Iris pigment epithelial cell (primary cell): Measurements from ENCODE around the gene FCN2.
"Not testable (repeated sequence)": the region's sequence is repeated elsewhere in the genome, so short reads cannot be mapped to it uniquely, and the experiment has no call there.

Experiments
- DNase-seq: peaks from one replicate; pipeline ENCODE4 v3.0.0-alpha.2; 2011; ENCODE audit warnings: low read depth

Gene FCN2

DNA sequence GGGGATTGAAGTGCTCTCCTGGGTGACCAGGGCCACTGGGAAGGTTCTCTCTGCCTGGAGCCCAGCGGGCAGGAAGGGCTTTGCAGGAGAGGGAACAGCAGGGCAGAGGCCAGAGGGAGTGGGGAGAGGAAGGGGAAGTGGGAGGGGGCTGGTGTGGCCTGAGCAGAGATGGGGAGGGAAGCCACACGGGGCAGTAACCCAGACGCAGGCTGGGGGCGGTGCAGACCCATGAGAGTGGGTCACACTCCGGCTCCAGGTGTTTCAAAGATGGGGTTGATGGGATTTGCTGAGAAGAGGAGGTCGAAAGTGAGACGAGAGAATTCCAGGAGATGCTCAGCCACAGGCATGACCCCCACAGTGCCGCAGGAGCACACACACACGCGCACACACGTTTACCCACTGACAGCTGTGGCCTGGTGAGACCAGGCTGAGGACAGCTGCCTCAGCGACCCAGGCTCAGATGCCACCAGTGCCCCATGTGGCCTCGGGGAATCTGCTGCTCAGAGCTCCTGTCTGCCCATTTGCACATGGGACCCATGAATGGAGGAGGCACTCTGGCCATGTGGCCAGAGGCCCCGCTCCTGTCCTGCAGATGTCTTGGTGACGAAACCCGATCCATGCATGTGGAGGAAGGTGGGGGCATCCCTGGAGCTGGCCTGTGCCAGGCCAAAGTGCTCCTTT lies 32.7 kb upstream of the FCN2 start:
- DNase-seq: no peak

DNA sequence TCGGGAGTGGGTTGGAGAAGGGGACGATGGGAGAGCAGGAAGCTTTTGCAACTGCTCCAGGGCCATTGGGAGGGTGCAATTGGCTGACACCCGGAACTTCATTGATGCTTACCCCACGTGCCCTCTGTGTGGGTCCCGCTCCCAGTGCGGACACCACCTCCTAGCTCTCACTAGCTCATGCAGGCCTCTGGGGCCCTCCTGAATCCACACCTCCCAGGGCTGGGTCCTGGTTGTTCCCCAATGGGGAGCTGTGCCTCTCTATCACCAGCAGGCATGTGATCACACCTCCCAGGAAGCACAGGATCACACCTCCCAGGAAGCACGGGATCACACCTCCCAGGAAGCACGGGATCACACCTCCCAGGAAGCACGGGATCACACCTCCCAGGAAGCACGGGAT lies 32.1 kb upstream of the FCN2 start:
- no peak for DNase-seq

DNA sequence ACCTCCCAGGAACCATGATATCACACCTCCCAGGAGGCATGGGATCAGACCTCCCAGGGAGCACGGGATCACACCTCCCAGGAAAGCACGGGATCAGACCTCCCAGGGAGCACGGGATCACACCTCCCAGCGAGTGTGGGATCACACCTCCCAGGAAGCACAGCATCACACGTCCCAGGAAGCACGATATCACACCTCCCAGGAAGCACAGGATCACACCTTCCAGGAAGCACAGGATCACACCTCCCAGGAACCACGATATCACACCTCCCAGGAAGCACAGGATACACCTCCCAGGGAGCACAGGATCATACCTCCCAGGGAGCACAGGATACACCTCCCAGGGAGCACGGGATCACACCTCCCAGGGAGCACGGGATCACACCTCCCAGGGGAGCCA lies 30.0 kb upstream of the FCN2 start:
- no peak for DNase-seq

DNA sequence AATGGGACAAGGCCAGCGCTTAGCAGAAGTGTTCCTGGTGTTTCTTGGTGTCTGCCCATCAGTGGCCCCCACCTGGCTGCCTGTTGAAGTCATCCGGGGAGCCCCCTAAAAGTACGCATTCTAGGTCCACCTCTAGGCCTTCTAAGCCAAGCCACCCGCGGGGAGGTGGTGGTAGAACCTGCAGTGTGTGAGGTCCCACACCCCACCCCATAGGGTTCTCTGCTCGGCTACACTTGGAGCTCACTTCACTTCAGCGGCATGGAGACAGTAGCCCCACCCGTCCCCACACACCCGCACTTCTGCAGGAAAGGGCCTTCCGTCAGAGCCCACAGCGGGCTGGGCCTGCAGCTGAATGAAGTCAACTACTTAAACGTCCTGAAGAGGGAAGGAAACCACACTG lies 29.6 kb upstream of the FCN2 start:
- DNase-seq: no peak

DNA sequence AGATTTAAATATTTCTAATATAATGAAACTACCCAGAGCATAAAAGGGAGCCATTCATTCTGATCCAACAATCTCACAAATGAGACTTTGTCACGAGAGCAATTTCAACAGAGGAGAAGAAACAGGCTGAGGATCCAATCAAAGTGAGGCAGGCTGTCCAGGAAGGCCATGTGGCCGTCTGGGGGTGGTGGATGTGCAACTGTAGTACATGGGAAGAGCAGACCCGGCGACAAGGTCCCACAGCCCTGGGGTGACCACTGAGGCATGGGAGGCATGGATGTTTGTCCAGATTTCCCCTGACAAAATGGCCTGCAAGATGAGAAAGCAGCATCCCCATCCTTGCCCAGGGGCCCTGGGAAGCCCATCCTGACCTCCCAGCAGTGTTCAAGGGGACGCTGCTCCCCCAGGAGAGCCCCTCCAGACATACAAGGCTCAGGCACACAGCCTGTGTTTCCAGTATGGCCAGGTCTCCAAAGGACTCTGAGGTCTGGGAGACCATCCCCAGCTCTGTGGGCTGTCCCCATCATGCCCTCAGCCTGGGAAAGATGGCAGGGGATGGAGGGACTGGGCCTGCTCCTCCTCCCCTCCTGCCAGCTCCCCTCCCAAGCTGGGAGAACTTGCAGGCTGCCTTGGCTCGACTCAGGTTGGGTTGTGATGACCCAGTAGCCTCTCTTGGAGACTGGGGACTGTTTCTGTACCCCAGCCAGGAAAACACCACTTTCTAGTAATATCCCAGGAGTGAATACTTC lies 27.5 kb upstream of the FCN2 start:
- no peak for DNase-seq

DNA sequence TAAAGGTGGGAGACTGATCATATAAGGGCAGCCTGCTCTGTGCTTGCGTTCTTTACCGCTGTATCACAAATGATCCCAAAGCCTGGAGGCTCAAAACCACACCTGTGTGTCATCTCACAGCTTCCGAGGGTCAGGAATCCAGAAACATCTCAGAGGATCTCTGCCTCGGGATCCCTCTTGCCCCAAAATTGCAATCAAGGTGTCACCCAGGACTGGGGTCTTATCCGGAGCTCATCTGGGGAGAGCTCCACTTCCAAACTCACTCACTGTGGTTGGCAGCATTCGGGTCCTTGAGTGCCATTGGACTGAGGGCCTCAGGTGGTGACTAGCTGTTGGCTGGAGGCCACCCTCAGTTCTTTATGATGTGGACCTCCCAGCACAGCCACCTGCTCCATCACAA lies 26.7 kb upstream of the FCN2 start:
- no peak for DNase-seq

DNA sequence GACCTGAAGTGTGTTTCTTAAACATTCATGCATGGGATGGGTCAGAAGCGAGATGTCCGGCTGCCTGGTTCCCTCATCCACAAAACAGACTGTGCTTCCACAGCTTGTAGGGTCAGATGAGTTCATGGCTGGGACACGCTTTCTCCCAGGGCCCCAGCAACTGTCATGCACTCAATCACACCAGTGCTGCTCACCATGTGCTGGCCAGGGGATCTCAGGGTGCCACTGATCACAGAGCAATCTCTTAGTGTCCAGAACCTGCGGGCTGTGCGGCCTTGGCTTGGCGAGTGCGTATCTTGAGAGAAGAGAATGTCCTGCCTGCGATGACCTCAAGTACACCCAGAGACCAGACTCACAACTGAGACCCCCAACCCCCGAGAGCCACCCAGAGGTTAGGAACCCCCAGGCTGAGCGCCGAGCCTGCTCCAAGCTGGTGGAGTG lies 26.0 kb upstream of the FCN2 start:
- no peak for DNase-seq

DNA sequence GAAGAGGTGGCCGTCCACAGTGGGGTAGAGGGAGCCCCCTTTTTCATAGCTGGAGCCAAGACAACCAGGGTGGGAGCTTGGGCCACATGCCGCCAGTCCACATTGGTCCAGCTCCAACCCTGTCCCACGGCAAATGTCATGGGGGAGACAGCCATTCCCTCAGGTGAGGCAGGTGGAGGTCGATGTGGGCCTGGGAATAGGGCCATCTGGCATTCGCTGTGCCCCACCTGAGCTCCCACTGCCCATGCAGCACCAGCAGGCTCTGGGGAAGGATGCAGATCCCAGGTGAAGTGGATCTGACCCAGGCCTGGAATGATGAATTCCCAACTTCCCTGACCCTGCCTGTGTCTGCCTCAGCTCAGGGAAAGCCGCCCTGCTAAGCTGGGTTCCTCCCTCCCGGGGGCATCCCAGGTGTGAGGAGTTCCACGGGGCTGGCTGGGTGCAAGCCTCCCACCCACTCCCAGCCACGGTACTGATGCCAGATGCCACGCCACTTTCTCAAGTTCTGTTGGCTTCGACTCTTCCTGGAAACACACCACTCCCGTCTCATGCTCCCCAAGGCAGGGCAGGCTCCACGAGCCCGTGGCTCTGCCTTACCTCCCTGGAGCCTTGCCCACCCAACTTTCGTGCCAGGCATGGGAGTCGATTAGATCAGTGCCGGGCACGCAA lies 25.2 kb upstream of the FCN2 start:
- DNase-seq: no peak

DNA sequence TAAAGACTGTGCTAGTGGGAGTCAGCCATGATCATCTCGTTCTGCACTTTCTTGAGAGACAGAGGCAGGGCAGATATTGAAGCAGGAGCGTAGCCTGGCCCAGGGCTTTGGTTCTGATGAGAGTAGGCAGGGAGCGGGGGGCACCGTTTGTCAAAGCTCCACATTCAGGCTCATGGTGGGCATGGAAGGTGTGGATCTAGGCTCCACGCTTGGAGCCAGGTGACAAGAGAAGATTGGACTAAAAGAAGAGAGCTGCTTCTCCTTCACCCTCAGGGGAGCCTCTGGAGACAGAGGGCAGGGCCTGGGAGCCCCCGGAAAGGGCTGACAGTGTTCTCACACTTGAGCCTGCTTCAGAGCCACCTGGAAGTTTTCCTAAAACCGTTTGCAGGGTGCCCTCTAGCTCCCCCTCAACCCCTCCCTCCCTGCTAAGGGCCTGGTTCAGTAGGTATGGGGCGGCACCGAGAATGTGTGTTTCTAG lies 24.7 kb upstream of the FCN2 start:
- DNase-seq: no peak

DNA sequence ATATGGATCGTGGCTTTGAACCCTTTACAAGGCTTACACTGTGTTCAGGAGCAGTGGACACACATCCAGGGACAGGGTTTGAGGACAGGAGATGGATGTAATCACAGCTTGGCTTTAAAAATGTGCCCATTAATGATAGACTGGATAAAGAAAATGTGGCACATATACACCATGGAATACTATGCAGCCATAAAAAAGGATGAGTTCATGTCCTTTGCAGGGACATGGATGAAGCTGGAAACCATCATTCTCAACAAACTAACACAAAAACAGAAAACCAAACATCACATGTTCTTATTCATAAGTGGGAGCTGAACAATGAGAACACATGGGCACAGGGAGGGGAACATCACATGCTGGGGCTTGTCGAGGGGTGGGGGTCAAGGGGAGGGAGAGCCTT lies 23.2 kb upstream of the FCN2 start:
- DNase-seq: not testable (repeated sequence)

DNA sequence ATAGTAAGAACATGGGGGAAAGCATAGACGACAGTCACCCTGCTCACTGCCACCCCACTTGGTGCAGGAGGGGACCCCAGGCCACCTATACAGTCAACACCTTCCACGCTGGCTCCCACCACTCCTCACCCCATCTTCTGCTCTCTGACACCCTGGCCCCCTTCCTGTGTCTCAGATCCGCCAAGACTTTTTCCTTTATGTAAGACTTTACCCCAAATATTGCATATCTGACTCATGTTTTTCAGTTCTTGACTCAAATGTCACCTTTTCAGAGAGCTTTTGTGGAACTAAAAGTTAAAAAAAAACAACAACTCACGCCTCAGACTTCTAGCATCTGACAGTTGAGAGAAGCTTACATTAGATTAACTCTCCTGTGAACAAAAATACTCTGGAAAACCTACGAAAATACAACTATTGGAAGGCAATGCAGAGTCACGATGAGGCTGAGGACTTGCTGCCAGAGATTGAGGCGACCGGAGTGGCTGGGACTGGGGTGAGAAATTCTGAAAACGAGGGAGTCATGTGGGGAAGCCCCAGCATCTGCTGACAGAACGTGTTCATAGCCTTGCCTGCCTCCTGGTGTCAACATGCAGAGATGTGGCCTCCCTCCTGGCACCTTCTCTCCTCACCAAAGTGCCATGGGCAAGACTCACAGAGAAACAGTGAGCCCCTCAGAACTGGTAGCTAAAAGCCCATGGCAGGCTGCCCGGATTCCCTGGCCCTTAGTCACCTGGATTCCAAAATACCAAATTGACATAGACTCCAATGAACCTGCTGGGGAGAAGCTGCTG lies 22.4 kb upstream of the FCN2 start:
- DNase-seq: peak; percentile 36

DNA sequence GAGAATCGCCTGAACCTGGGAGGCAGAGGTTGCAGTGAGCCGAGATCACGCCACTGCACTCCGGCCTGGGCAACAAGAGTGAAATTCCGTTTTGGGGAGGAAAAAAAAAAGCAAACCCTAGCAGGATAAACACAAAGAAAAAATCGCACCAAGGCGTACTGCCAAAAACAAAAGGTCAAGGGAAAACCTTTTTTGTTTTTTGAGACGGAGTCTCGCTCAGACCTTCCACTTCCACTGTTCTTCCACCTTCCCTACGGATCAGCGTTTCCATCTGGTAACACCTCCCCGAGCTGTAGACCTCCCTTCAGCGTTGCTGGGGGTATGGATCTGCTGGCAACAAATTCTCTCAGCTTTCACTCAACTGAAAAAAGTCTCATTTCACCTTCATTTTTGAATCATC lies 20.1 kb upstream of the FCN2 start:
- no peak for DNase-seq

DNA sequence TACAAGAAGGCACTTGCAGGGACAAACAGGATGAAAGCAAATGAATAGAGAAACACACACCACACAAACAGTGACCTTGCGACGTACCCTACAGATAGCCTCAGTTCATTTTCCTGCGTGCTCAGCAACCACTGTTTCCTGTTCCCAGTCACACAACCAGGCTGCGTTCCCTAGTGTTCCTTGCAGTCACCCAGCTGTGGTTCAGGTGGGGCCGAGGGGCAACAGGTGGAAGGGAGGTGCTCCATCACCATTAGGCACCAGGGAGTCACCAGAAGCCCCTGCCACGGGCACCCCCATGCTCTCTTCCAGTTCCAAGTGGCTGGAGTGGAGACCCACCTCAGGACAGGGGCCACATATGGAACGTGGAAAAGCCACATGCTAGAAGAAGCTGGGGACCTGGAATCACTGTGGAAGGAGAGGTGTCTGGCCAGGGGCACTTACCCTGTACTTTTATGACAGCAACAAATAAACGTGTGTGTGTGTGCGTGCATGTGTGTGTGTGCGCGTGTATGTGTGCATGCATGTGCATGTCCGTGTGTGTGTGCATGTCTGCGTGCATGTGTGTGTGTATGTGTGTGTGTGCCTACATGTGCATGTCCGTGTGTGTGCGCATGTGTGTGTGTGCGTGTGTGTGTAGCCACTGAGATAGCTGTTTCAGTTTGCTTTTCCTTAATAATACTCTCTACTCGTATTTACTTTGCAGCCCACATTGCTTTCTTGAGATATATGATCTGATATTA lies 18.8 kb upstream of the FCN2 start:
- DNase-seq: no peak

DNA sequence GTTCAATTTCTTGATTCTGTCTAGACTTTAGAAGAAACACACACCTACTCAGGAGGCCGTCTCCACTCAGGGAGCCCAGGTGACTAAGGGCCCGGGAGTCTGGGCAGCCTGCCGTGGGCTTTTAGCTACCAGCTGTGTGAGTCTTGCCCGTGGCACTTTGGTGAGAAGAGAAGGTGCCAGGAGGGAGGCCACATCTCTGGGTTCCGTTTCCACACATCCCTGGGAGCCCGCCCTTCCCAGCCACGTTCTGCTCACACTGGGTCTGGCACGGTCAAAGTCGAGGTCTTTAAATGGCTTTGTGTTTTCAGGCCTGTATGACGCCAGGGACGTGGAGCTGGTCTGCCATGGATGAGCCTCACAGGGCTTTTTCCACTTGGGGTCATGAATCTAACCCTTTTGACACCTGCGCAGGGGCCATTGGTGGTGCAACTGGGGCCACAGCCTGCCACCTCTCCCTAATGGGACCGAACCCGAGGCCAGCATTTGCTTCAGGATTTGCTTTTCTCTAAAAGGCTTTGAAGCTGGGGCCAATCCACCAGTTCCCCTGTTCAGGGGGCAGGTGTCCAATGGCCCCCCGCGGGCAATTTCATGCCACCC lies 17.2 kb upstream of the FCN2 start:
- DNase-seq: no peak

DNA sequence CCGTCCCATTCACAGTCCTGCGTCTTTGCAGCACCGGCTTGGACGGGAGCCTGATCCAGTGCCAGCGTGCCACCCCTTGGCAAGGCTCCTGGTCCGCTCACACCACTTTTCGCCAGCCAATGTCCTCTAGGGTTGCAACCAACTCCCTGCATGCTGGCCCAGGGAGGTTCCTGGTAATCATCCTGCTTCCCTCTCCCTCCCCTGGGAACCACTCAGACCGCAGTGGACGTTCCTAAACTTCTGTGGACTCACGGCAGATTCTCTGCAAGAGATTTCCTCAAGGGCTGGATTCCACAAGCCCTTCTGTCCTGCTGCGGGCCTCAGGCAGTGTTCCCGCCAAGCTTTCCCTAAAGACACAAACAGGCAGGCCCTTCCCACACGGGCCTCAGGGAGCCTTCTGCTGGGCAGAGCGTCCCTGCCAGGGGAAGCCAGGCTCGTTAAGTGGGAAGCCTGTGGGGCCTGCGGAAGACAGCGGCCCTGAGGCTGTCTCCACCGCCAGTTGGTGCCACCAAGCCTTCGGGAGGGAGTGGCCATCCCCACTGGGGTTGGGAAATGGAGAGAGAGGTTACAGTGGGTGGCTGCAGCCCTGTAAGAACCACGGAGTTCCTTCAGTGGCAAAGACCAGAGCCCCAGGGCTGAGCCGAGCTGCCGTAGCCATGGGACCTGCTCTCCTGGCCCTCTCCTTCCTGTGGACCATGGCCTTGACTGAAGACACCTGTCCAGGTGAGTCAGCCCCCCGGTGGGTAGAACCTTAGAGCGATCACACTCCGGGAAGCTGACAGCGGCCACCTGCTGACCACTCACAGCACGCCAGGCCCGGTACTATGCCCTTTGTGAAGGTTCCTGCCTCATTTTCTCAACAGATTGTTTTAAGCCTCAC lies 16.4 kb upstream of the FCN2 start:
- no peak for DNase-seq

DNA sequence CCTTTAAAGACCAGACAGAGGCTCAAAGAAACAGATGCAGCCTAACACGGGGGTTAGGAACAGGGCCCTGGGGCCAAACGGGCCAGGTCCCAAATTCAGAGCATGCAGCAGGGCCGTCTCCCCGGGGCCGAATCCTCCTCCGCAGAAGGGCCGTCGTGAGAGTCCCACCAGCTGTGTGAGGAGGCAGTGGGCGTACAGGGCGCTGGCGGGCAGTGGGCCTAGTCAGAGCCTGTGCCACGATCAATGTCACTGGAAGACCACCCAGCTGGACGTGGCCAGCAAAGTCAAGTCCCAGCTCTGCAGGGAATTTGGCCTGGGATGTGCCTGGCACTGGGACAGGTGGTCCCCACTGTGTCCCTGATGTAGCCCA lies 15.8 kb upstream of the FCN2 start:
- DNase-seq: no peak

DNA sequence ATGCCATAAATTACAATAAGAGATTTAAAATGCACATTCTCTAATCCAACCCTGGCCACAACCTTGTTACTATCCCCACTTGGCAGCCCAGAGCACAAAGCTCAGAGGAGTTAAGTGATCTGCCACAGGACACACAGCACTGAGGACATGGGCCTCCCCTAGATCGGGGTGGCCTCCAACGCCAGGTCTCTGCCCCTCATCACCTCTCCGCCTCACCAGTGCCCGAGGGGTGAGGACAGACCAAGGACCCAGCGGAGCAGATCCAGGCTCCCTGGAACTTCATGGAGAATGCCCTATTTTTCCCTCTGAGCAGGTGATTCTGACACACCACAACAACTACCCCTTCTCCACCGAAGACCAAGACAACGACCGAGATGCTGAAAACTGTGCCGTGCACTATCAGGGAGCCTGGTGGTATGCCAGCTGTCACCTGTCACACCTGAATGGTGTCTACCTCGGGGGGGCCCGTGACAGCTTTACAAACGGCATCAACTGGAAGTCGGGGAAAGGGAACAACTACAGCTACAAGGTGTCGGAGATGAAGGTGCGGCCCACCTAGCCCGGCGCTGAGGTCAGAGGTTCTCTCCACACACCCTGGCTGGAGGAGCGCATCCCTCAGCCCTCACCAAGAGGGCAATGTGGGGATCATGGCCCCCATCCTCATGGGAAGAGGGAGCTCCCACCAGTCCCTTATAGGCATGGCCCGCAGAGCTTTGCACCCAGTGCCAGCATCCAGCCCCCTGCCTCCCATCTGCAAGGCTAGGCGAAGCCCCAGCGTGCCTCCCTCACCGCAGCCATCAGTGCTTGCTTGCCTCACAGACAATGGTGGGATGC lies 12.5 kb upstream of the FCN2 start:
- no peak for DNase-seq

DNA sequence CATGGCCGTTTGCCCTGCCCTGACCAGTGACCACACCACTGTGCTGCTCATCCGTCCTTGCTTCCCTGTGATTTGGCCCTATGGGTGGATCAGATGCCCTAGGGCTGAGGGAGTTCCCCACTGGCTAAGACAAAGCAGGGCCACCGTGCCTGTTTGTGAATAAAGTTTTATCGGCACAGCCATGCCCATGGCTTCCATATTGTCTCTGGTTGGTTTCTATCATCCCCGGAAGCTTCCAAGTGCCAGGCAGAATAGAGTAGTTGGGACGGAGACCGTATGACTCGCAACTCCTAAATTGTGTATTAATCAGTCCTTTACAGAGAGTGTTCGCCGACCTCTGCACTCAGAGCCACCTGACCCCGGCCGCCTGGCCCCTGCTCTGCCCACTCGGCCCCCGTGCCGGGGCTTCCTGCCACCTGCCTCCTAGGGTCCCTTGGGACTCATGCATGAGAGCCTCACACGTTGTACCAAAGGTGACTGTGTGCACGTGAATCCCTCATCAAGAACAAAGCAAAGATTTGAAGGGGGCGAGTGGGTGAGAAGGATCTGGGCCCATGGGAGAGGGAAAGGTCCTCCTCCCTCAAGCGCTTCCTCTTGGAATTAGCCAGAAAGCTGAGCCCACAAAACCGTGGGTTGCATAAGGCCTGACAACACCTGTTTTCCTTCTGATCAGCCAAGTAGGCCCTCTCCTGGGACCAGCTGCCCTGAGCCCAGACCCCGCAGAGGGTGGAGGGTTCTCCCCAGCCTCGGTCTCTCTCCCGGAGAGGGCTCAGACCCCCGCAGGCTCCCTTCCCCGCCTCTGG lies 11.7 kb upstream of the FCN2 start:
- no peak for DNase-seq
